ENCODE results near the gene PPP1CC. TPM values are rescaled to one million over a fixed set of nuclear protein-coding genes. Genes with fewer than 3 reads are reported as not detected.

The PPP1CC gene
- total and polyA plus RNA-seq, 3 experiments from 2014 or later: 130 to 249 (median 242) TPM

GRCh38 chr12:110765111-110765510, 22.4 kb upstream of the PPP1CC start:
- Histone ChIP-seq H3K27ac (ENCODE audit: low read depth, low read length) (no peak overlapping the region), H3K4me3 (ENCODE audit: low read length) (no peak overlapping the region), H3K27me3 (ENCODE audit: insufficient read depth, low read length, poor library complexity, severe bottlenecking) (no peaks in the 10 kb centered on the region), H3K36me3 (ENCODE audit: insufficient read depth, low read length) (no peaks in the 10 kb centered on the region), H3K9me3 (ENCODE audit: low read length) (no peaks in the 10 kb centered on the region), H3K4me1 (ENCODE audit: insufficient read depth, low read length) (no peaks in the 10 kb centered on the region)
- no peaks in the 10 kb centered on the region for H3K36me3 Mint-ChIP-seq
- no peak overlapping the region for H3K4me3 Mint-ChIP-seq
- no peak overlapping the region for H3K27ac Mint-ChIP-seq
- H3K9me3 Mint-ChIP-seq: no peaks in the 10 kb centered on the region
- no peaks in the 10 kb centered on the region for H3K27me3 Mint-ChIP-seq
- no peak for DNase-seq
- no peaks in the 10 kb centered on the region for H3K4me1 Mint-ChIP-seq
- ChIA-PET CTCF (no interaction called here), POLR2A (no interaction called here)

GRCh38 chr12:110763583-110763982, 20.9 kb upstream of the PPP1CC start:
- CTCF ChIA-PET: no interaction called here

GRCh38 chr12:110762891-110763290, 20.2 kb upstream of the PPP1CC start:
- Mint-ChIP-seq H3K36me3 (no peaks in the 10 kb centered on the region), H3K4me3 (no peak overlapping the region), H3K27ac (no peak overlapping the region), H3K9me3 (no peaks in the 10 kb centered on the region), H3K27me3 (no peaks in the 10 kb centered on the region), H3K4me1 (no peaks in the 10 kb centered on the region)
- Histone ChIP-seq H3K36me3 (ENCODE audit: insufficient read depth, low read length) (no peaks in the 10 kb centered on the region), H3K27me3 (ENCODE audit: insufficient read depth, low read length, poor library complexity, severe bottlenecking) (no peaks in the 10 kb centered on the region), H3K9me3 (ENCODE audit: low read length) (no peaks in the 10 kb centered on the region), H3K4me3 (ENCODE audit: low read length) (no peak overlapping the region), H3K4me1 (ENCODE audit: insufficient read depth, low read length) (no peaks in the 10 kb centered on the region), H3K27ac (ENCODE audit: low read depth, low read length) (no peak overlapping the region)
- no peak for DNase-seq
- CTCF ChIA-PET: no interaction called here
- POLR2A ChIA-PET: no interaction called here

More at GRCh38 chr12:110763583-110763982, 20.9 kb upstream of the PPP1CC start:
- Histone ChIP-seq H3K4me1 (ENCODE audit: insufficient read depth, low read length) (no peaks in the 10 kb centered on the region), H3K36me3 (ENCODE audit: insufficient read depth, low read length) (no peaks in the 10 kb centered on the region), H3K27ac (ENCODE audit: low read depth, low read length) (no peak overlapping the region), H3K4me3 (ENCODE audit: low read length) (no peak overlapping the region), H3K27me3 (ENCODE audit: insufficient read depth, low read length, poor library complexity, severe bottlenecking) (no peaks in the 10 kb centered on the region), H3K9me3 (ENCODE audit: low read length) (no peaks in the 10 kb centered on the region)
- DNase-seq: no peak
- Mint-ChIP-seq H3K9me3 (no peaks in the 10 kb centered on the region), H3K4me1 (no peaks in the 10 kb centered on the region), H3K27ac (no peak overlapping the region), H3K36me3 (no peaks in the 10 kb centered on the region), H3K27me3 (no peaks in the 10 kb centered on the region), H3K4me3 (no peak overlapping the region)
- POLR2A ChIA-PET: no interaction called here

GRCh38 chr12:110760204-110760609, 17.5 kb upstream of the PPP1CC start:
- no peaks in the 10 kb centered on the region for H3K4me1 Mint-ChIP-seq
- peaks cover 0 to 1% of the 10 kb centered on the region in 2 donors for H3K27me3 Mint-ChIP-seq
- DNase-seq: no peak
- Histone ChIP-seq H3K27ac (ENCODE audit: low read depth, low read length) (no peak overlapping the region), H3K4me1 (ENCODE audit: insufficient read depth, low read length) (no peaks in the 10 kb centered on the region), H3K9me3 (ENCODE audit: low read length) (no peaks in the 10 kb centered on the region), H3K27me3 (ENCODE audit: insufficient read depth, low read length, poor library complexity, severe bottlenecking) (no peaks in the 10 kb centered on the region), H3K36me3 (ENCODE audit: insufficient read depth, low read length) (no peaks in the 10 kb centered on the region), H3K4me3 (ENCODE audit: low read length) (no peak overlapping the region)
- POLR2A ChIA-PET: no interaction called here
- H3K36me3 Mint-ChIP-seq: no peaks in the 10 kb centered on the region
- no peaks in the 10 kb centered on the region for H3K9me3 Mint-ChIP-seq
- CTCF ChIA-PET: interaction anchor here (0.7 kb wide), 1 partner anchor 52 kb away, joined by 3 read pairs; no protein-coding TSS in a partner anchor
- peak overlapping the region in 2 of 8 donors; percentile 4 to 94 for H3K27ac Mint-ChIP-seq
- no peak overlapping the region for H3K4me3 Mint-ChIP-seq

- no peak overlapping the region for H3K27ac Mint-ChIP-seq
- CTCF ChIA-PET: no interaction called here
Observed at GRCh38 chr12:110758922-110759321, 16.2 kb upstream of the PPP1CC start.

GRCh38 chr12:110756611-110757010, 13.9 kb upstream of the PPP1CC start:
- POLR2A ChIA-PET: no interaction called here
- Histone ChIP-seq H3K4me1 (ENCODE audit: insufficient read depth, low read length) (no peaks in the 10 kb centered on the region), H3K27ac (ENCODE audit: low read depth, low read length) (no peak overlapping the region), H3K27me3 (ENCODE audit: insufficient read depth, low read length, poor library complexity, severe bottlenecking) (no peaks in the 10 kb centered on the region), H3K9me3 (ENCODE audit: low read length) (no peaks in the 10 kb centered on the region), H3K4me3 (ENCODE audit: low read length) (no peak overlapping the region), H3K36me3 (ENCODE audit: insufficient read depth, low read length) (no peaks in the 10 kb centered on the region)
- Mint-ChIP-seq H3K36me3 (no peaks in the 10 kb centered on the region), H3K9me3 (no peaks in the 10 kb centered on the region), H3K27me3 (peaks cover 0 to 1% of the 10 kb centered on the region in 2 donors), H3K4me1 (no peaks in the 10 kb centered on the region), H3K27ac (no peak overlapping the region), H3K4me3 (no peak overlapping the region)
- CTCF ChIA-PET: no interaction called here
- no peak for DNase-seq

More at GRCh38 chr12:110758922-110759321, 16.2 kb upstream of the PPP1CC start:
- Histone ChIP-seq H3K4me1 (ENCODE audit: insufficient read depth, low read length) (no peaks in the 10 kb centered on the region), H3K4me3 (ENCODE audit: low read length) (no peak overlapping the region), H3K27me3 (ENCODE audit: insufficient read depth, low read length, poor library complexity, severe bottlenecking) (no peaks in the 10 kb centered on the region), H3K9me3 (ENCODE audit: low read length) (no peaks in the 10 kb centered on the region), H3K27ac (ENCODE audit: low read depth, low read length) (no peak overlapping the region), H3K36me3 (ENCODE audit: insufficient read depth, low read length) (no peaks in the 10 kb centered on the region)
- POLR2A ChIA-PET: no interaction called here
- Mint-ChIP-seq H3K4me1 (no peaks in the 10 kb centered on the region), H3K27me3 (peaks cover 0 to 1% of the 10 kb centered on the region in 2 donors), H3K4me3 (no peak overlapping the region), H3K36me3 (no peaks in the 10 kb centered on the region), H3K9me3 (no peaks in the 10 kb centered on the region)
- no peak for DNase-seq

- no peak for DNase-seq
- no peaks in the 10 kb centered on the region for H3K27me3 ChIP-seq (ENCODE audit: insufficient read depth, low read length, poor library complexity, severe bottlenecking)
- H3K36me3 ChIP-seq (ENCODE audit: insufficient read depth, low read length): no peaks in the 10 kb centered on the region
- Mint-ChIP-seq H3K27me3 (peaks cover 0 to 1% of the 10 kb centered on the region in 2 donors), H3K4me1 (no peaks in the 10 kb centered on the region), H3K4me3 (no peak overlapping the region), H3K9me3 (no peaks in the 10 kb centered on the region), H3K36me3 (no peaks in the 10 kb centered on the region), H3K27ac (peak overlapping the region in 2 of 8 donors; percentile 12 to 25)
- no peaks in the 10 kb centered on the region for H3K4me1 ChIP-seq (ENCODE audit: insufficient read depth, low read length)
- no peak overlapping the region for H3K27ac ChIP-seq (ENCODE audit: low read depth, low read length)
- ChIA-PET CTCF (no interaction called here), POLR2A (no interaction called here)
- no peaks in the 10 kb centered on the region for H3K9me3 ChIP-seq (ENCODE audit: low read length)
- no peak overlapping the region for H3K4me3 ChIP-seq (ENCODE audit: low read length)
Observed at GRCh38 chr12:110754101-110754793, 11.6 kb upstream of the PPP1CC start.

GRCh38 chr12:110750784-110751461, 8.2 kb upstream of the PPP1CC start:
- no peak overlapping the region for H3K4me3 Mint-ChIP-seq
- Histone ChIP-seq H3K4me1 (ENCODE audit: insufficient read depth, low read length) (no peaks in the 10 kb centered on the region), H3K4me3 (ENCODE audit: low read length) (no peak overlapping the region), H3K9me3 (ENCODE audit: low read length) (no peaks in the 10 kb centered on the region), H3K27ac (ENCODE audit: low read depth, low read length) (no peak overlapping the region), H3K36me3 (ENCODE audit: insufficient read depth, low read length) (no peaks in the 10 kb centered on the region), H3K27me3 (ENCODE audit: insufficient read depth, low read length, poor library complexity, severe bottlenecking) (no peaks in the 10 kb centered on the region)
- no peak for DNase-seq
- ChIA-PET POLR2A (interaction anchor here (0.7 kb wide), 2 partner anchors 9 to 812 kb away, joined by 4 read pairs; no protein-coding TSS in a partner anchor), CTCF (no interaction called here)
- no peaks in the 10 kb centered on the region for H3K4me1 Mint-ChIP-seq
- H3K9me3 Mint-ChIP-seq: no peaks in the 10 kb centered on the region
- H3K36me3 Mint-ChIP-seq: no peaks in the 10 kb centered on the region
- H3K27me3 Mint-ChIP-seq: peaks cover 0 to 1% of the 10 kb centered on the region in 2 donors
- peak overlapping the region in 1 of 8 donors; percentile 54 for H3K27ac Mint-ChIP-seq

Measured in CD8-positive, alpha-beta memory T cell (primary cell).